CD4-positive, alpha-beta T cell treated with Interferon gamma for 1 hour (primary cell): ENCODE results near the gene METTL18.

Experiments used
- DNase-seq: peaks from one replicate; pipeline ENCODE4 v3.0.0-alpha.2; 2020

Gene METTL18

GRCh38 chr1:169784102-169784501, 10.6 kb downstream of the METTL18 start:
- DNase-seq: no peak

DNA sequence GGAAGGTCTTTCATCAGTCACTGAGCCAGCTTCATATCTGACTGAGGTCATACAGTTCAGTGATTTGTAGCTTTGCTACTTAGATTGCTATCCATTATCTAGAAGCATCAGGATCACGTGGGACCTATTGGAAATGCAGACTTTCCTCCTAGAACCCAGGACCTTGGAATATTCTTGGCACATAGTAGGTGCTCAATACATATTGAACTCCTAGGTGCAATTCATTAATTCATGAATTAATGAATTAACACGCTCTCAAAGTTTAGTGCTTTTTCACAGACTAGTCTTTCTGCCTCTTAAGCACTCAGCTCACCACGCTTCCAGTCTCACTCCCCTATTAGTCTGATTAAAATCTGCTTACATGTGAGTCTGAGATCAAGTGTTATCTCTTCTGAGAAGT, 12.1 kb downstream of the METTL18 start:
- DNase-seq: no peak

DNA sequence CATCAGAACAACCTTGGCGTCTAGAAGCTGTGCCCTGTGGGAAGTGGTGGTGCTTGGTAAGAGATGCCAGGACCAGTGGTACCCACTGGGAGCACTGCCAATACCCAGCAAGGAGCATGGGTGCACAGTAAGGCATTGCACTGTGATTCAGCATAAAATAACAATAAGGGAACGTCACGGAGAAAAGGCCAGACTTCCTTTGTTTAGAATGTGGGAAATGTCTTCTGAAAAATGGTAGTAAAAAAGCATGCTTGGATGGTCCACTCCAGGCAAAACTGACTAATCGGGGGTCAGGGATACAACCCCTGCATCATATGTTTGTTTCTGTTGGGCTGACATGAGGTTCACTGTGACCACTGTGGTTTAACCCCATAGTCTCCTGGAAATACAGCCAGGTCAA, 14.7 kb downstream of the METTL18 start:
- no peak for DNase-seq

DNA sequence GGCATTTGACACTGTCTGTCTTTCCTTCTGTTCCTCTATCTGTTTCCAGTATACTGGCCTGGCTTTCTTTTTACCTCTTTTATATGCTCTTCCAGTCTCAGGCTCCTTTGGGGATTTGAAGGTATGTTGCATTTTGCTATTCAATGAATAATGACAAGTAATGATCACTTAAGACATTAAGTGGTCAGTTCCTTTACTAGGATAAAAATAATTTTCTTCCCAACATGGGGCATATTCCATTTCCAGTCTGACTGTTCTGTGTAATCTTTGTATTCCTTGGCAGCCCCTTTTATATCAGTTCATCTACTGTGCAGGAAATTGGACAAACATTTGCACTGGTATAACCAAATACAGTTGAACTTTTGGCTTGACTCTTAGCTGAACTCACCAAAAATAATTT, 15.6 kb downstream of the METTL18 start:
- no peak for DNase-seq

- DNase-seq: no peak
Observed at GRCh38 chr1:169776440-169776839, 18.3 kb downstream of the METTL18 start.

- DNase-seq: no peak
Observed at GRCh38 chr1:169768161-169768560, 26.5 kb downstream of the METTL18 start.

DNA sequence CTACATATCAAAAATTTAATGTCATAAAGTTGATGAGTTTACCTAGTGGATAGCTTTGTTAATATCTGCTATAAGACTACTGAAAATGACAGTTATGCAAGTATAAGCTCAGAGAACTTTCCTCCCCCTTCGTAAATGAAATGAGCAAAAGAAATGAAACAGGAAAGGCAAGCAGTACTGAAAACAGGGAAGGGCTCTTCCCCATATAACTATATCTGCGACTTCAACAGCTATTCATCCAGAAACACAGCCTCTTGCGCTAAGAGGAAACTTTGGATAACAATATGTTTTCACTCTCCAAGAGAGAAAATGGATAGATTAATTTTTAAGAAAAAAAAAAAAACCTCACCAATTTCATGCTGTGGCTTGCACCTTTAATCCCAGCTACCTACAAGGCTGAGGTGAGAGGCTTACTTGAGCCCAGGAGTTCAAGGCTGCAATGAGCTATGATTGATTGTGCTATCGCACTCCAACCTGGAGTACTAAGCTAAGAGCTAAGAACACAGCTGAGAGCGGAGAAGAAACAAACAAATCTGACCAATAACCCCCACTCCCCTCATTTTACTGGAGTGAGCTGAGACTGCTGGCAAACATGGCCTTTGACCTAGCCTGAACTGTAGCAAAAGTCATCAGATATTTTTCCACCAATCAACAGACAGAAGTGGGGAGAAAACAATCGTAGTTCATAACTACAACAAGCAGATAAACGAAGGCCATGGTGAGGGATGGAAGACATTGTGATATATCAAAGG, 29.0 kb downstream of the METTL18 start:
- no peak for DNase-seq

- no peak for DNase-seq
Observed at GRCh38 chr1:169764919-169765318, 29.8 kb downstream of the METTL18 start.

DNA sequence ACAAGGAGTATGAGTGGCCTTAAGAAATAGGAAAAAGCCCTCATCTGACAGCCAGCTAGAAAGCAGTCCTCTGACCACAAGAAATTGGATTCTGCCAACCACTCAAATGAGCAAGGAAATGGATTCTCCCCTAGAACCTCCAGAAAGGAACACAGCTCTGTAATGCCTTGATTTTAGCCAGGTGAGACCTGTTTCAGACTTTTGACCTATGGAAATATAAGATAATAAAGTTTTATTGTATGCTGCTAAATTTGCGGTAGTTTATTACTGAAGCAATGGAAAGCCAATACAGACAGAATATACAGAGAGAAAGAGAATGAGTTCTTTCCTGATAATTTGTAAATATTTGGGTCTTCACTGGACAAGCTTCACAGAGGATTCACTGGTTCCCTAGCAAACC, 32.0 kb downstream of the METTL18 start:
- DNase-seq: no peak

- DNase-seq: no peak
Observed at GRCh38 chr1:169759038-169759437, 35.7 kb downstream of the METTL18 start.

- DNase-seq: no peak
Observed at GRCh38 chr1:169753549-169753948, 41.2 kb downstream of the METTL18 start.

GRCh38 chr1:169750041-169750440, 44.7 kb downstream of the METTL18 start:
- no peak for DNase-seq

DNA sequence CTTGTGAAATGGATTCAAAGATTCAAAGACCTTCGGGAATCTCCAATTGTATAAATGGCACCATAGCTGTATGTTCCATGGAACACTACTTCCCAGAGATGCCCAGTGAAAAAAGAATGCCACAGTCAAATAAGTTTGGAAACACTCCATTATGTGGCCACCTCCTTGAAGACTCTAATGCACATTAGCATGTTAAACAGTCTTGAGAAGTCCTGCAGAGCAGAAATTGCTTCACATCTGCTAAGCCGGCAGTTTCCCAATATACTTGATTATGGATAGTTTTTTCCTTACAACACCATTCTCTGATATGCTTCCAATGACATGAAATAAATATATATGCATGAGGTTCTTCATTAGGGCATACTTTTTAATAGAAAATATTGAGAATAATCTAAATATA, 48.2 kb downstream of the METTL18 start:
- no peak for DNase-seq

- no peak for DNase-seq
Observed at GRCh38 chr1:169745015-169745861, 49.5 kb downstream of the METTL18 start.
